GM12878 (cell line): ENCODE results near the gene IL22RA2. TPM values are rescaled to one million over a fixed set of nuclear protein-coding genes. Genes with fewer than 3 reads are reported as not detected.

Source experiments
- BACH1 ChIP-seq: fragments of 450-650 bp; IDR thresholded peaks from 2 replicates; pipeline ENCODE4 v1.6.1; 2017; ENCODE audit warnings: mild to moderate bottlenecking, borderline replicate concordance
- CBFB ChIP-seq: IDR thresholded peaks from 2 replicates; pipeline ENCODE4 v1.6.1; 2016; ENCODE audit warnings: antibody characterized with exemption, low read depth
- CBX5 ChIP-seq: sonication (generic); IDR thresholded peaks from 2 replicates; pipeline ENCODE4 v1.6.1; 2016; ENCODE audit warnings: low read depth, moderate library complexity, mild to moderate bottlenecking, inconsistent platforms
- CREM ChIP-seq: IDR thresholded peaks from 2 replicates; pipeline ENCODE4 v1.6.1; 2014; ENCODE audit warnings: antibody characterized with exemption, low read depth
- E4F1 ChIP-seq: fragments of 450-650 bp; IDR thresholded peaks from 2 replicates; pipeline ENCODE4 v1.6.1; 2018; ENCODE audit warnings: borderline replicate concordance, mild to moderate bottlenecking; ENCODE audit not compliant: partially characterized antibody
- FOS ChIP-seq: IDR thresholded peaks from 3 replicates; pipeline ENCODE4 v1.6.1; 2011; ENCODE audit warnings: borderline replicate concordance; ENCODE audit not compliant: insufficient read length; ENCODE audit errors: extremely low read depth
- HDGF ChIP-seq: fragments of 450-650 bp; IDR thresholded peaks from 2 replicates; pipeline ENCODE4 v1.6.1; 2016; ENCODE audit warnings: antibody characterized with exemption
- MEF2A ChIP-seq: IDR thresholded peaks from 2 replicates; pipeline ENCODE4 v1.6.1; 2011; ENCODE audit warnings: low read depth, mild to moderate bottlenecking, low read length, moderate library complexity; ENCODE audit not compliant: insufficient read depth
- NR2C1 ChIP-seq: fragments of 450-650 bp; IDR thresholded peaks from 2 replicates; pipeline ENCODE4 v1.6.1; 2017; ENCODE audit warnings: antibody characterized with exemption, mild to moderate bottlenecking, moderate library complexity
- NR2F1 ChIP-seq: fragments of 450-650 bp; conservative IDR thresholded peaks from 2 replicates; pipeline ENCODE4 v1.6.1; 2017; ENCODE audit warnings: mild to moderate bottlenecking
- RAD21 ChIP-seq: IDR thresholded peaks from 2 replicates; pipeline ENCODE4 v1.6.1; 2011; ENCODE audit warnings: mild to moderate bottlenecking, low read depth, low read length, moderate library complexity; ENCODE audit not compliant: insufficient read depth
- RAD51 ChIP-seq: fragments of 450-650 bp; IDR thresholded peaks from 2 replicates; pipeline ENCODE4 v1.6.1; 2016; ENCODE audit warnings: moderate library complexity, mild to moderate bottlenecking, inconsistent platforms
- SMARCA5 ChIP-seq: fragments of 450-650 bp; IDR thresholded peaks from 2 replicates; pipeline ENCODE4 v1.6.1; 2017; ENCODE audit warnings: mild to moderate bottlenecking
- ZNF207 ChIP-seq: fragments of 450-650 bp; IDR thresholded peaks from 2 replicates; pipeline ENCODE4 v1.6.1; 2014; ENCODE audit warnings: antibody characterized with exemption, mild to moderate bottlenecking, borderline replicate concordance
- ZNF384 ChIP-seq: IDR thresholded peaks from 2 replicates; pipeline ENCODE4 v1.6.1; 2012; ENCODE audit warnings: low read depth, mild to moderate bottlenecking, low read length, improper control_type of control experiment, borderline replicate concordance
- ZNF592 ChIP-seq: fragments of 450-650 bp; IDR thresholded peaks from 2 replicates; pipeline ENCODE4 v1.6.1; 2017; ENCODE audit warnings: mild to moderate bottlenecking, moderate library complexity
- polyA plus RNA-seq, 11 experiments: library from polyadenylated mRNA; depleted of rRNA in 4 of 11; unstranded in 6 of 11; stranded (reverse) in 5 of 11; fragments of >200 nt; fragmentation: Nextera tagmentation in 4 of 11; fragmentation: Illumina TruSeq in 1 of 11; extraction: Ambion mirVana in 4 of 11; extraction: Trizol in 1 of 11; gene quantifications; 1 replicate in 1 of 11; 2 replicates in 10 of 11; pipeline versions ENCODE4 v1.2.1 to v1.2.3, GENCODE V29; 2011 to 2016; ENCODE audit warnings: inconsistent platforms in 2 of 11, missing spikeins in 2 of 11, low read depth in 1 of 11
- total RNA-seq, 4 experiments: library from RNA; depleted of rRNA in 3 of 4; stranded (reverse); fragments of >200 nt in 3 of 4; fragmentation: Illumina TruSeq in 1 of 4; extraction: Trizol in 1 of 4; gene quantifications; 2 replicates each; pipeline versions ENCODE4 v1.2.1 to v1.2.3, GENCODE V29; 2013 to 2021
- TF ChIP-seq, protein P1 (sequence below): IDR thresholded peaks from 2 replicates; pipeline ENCODE4 v1.6.1; 2012; ENCODE audit warnings: improper control_type of control experiment, low read depth, low read length; ENCODE audit not compliant: insufficient replicate concordance
- TF ChIP-seq, protein P2 (sequence below): fragments of 450-650 bp; IDR thresholded peaks from 2 replicates; pipeline ENCODE4 v1.6.1; 2017; ENCODE audit warnings: low read depth, mild to moderate bottlenecking, moderate library complexity

IL22RA2 gene
- total and polyA plus RNA-seq, 10 of the 15 experiments (the other 5 are each of a cell fraction or from before 2014, with no cell fraction given): 0.05 to 0.22 (median 0.09) TPM; not detected in 3

DNA sequence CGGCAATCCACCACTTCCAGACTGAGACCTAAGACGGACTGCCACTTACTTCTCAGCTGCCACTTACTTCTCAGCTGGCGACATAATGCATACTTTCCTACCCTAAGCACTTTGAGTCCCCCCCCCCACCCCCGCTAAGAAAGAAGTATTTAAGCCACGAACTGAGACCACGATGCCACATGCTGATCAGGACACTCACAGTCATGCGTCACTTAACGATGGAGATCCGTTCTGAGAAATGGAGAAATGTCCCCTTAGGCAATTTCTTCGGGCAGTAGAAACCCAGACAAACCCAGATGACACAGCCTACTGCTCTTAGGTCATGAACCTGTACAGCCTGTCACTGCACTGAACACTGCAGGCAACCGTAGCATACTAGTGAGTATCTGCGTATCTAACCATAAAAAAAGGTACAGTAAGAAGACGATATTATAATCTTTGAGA lies 45.1 kb upstream of the IL22RA2 start (continued):
- peak; percentile 81 for TF ChIP-seq CREM
- TF ChIP-seq SMARCA5: no peak
- TF ChIP-seq MEF2A: 0 out of 2 replicates have a peak, but pooled peaks have one; percentile 36
- TF ChIP-seq FOS: no peak
- no peak for TF ChIP-seq E4F1
- TF ChIP-seq NR2C1: peak; percentile 65
- no peak for TF ChIP-seq RAD21
- no peak for TF ChIP-seq ZNF592
- 0 out of 2 replicates have a peak, but pooled peaks have one; percentile 31 for TF ChIP-seq BACH1
- peak; percentile 73 for TF ChIP-seq NR2F1
- peak; percentile 6; the same call in 1 of the 2 replicates for TF ChIP-seq CBX5
- TF ChIP-seq ZNF384: no peak
- TF ChIP-seq ZNF207: no peak
- TF ChIP-seq, protein P1, sequence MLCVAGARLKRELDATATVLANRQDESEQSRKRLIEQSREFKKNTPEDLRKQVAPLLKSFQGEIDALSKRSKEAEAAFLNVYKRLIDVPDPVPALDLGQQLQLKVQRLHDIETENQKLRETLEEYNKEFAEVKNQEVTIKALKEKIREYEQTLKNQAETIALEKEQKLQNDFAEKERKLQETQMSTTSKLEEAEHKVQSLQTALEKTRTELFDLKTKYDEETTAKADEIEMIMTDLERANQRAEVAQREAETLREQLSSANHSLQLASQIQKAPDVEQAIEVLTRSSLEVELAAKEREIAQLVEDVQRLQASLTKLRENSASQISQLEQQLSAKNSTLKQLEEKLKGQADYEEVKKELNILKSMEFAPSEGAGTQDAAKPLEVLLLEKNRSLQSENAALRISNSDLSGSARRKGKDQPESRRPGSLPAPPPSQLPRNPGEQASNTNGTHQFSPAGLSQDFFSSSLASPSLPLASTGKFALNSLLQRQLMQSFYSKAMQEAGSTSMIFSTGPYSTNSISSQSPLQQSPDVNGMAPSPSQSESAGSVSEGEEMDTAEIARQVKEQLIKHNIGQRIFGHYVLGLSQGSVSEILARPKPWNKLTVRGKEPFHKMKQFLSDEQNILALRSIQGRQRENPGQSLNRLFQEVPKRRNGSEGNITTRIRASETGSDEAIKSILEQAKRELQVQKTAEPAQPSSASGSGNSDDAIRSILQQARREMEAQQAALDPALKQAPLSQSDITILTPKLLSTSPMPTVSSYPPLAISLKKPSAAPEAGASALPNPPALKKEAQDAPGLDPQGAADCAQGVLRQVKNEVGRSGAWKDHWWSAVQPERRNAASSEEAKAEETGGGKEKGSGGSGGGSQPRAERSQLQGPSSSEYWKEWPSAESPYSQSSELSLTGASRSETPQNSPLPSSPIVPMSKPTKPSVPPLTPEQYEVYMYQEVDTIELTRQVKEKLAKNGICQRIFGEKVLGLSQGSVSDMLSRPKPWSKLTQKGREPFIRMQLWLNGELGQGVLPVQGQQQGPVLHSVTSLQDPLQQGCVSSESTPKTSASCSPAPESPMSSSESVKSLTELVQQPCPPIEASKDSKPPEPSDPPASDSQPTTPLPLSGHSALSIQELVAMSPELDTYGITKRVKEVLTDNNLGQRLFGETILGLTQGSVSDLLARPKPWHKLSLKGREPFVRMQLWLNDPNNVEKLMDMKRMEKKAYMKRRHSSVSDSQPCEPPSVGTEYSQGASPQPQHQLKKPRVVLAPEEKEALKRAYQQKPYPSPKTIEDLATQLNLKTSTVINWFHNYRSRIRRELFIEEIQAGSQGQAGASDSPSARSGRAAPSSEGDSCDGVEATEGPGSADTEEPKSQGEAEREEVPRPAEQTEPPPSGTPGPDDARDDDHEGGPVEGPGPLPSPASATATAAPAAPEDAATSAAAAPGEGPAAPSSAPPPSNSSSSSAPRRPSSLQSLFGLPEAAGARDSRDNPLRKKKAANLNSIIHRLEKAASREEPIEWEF: no peak
- peak; percentile 14; the same call in 1 of the 2 replicates for TF ChIP-seq RAD51
- TF ChIP-seq, protein P2, sequence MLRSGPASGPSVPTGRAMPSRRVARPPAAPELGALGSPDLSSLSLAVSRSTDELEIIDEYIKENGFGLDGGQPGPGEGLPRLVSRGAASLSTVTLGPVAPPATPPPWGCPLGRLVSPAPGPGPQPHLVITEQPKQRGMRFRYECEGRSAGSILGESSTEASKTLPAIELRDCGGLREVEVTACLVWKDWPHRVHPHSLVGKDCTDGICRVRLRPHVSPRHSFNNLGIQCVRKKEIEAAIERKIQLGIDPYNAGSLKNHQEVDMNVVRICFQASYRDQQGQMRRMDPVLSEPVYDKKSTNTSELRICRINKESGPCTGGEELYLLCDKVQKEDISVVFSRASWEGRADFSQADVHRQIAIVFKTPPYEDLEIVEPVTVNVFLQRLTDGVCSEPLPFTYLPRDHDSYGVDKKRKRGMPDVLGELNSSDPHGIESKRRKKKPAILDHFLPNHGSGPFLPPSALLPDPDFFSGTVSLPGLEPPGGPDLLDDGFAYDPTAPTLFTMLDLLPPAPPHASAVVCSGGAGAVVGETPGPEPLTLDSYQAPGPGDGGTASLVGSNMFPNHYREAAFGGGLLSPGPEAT: no peak
- TF ChIP-seq HDGF: no peak
- TF ChIP-seq CBFB: no peak
